Measurements from ENCODE around the gene ZBTB38. TPM values are rescaled to one million over a fixed set of nuclear protein-coding genes. Genes with fewer than 3 reads are reported as not detected.

The ZBTB38 gene
- total RNA-seq, 1 donor from 2014 or later = 25.8 TPM

Other genes starting within 250 kb of the ZBTB38 start
- gene PXYLP1, start 136.7 kb upstream of the ZBTB38 start, total RNA-seq = 36.3 and 37.6 TPM in 2 replicates
- gene RASA2, start 118.5 kb downstream of the ZBTB38 start, total RNA-seq = 17.8 and 21.5 TPM in 2 replicates

Data from progenitor cell of endocrine pancreas (in vitro differentiated cells).